ENCODE measurements around the gene PCCA.

Gene PCCA

DNA sequence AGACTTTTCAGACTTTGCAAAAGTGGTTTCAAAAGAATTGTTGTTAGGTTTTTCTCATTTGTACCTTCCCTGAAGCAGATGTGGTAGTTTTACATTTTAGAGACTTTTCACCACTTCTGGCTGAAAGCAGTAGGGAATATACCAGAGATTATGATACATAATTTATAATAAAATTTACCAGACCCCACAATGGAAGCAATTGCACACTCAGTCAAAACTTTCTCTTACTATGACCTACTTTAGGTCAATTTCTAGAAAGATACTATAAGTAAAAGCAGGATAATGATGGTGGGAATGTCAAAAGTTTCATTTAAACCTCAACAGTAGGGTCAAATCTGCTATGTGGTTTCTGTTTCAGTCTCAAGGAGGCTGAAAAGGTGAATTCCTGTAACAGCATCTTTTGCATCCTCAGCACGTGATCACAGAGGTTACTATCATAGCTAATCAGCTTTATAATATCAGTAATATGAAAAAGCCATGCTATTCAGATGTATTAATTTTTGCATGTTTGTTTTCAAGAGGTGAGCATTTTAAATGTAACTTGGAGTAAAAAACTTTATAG is 26.9 kb downstream of the PCCA start:
- Histone ChIP-seq H3K27ac (ENCODE audit: low read depth, low read length) (no peak overlapping the region), H3K4me1 (ENCODE audit: control insufficient read depth, insufficient read depth, low read length, unreplicated experiment) (no peaks in the 10 kb centered on the region), H3K36me3 (ENCODE audit: insufficient read depth, low read length) (peaks cover 13% of the 10 kb centered on the region; the same call in 1 of the 2 replicates), H3K27me3 (ENCODE audit: insufficient read depth, low read length) (no peaks in the 10 kb centered on the region), H3K79me2 (ENCODE audit: control insufficient read depth, insufficient read depth, low read length, unreplicated experiment) (no peaks in the 10 kb centered on the region), H2AFZ (ENCODE audit: low read length, unreplicated experiment) (no peak overlapping the region), H3K4me3 (ENCODE audit: low read depth, low read length) (no peak overlapping the region)

DNA sequence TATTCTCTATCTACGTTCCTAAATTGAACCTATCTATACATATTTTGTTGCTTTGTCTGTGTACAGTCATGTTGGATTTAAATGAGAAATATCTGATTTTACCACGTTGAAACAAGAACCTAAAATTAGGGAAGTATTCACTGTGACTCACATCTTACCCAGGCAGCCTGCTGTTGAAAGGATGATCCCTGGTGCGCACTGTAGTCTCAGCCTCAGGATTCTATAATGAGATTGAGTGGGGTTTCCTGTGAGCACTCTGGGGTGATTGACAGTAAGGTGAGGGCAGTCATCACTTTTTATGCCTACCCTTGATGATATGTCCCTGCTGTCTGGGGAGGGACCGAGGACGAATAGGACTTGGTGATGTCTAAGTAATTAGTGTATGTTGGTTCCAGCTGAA is 35.4 kb downstream of the PCCA start:
- H3K4me1 ChIP-seq (ENCODE audit: control insufficient read depth, insufficient read depth, low read length, unreplicated experiment): peaks cover 5% of the 10 kb centered on the region
- H3K27ac ChIP-seq (ENCODE audit: low read depth, low read length): no peak overlapping the region
- H2AFZ ChIP-seq (ENCODE audit: low read length, unreplicated experiment): no peak overlapping the region
- peaks cover 24% of the 10 kb centered on the region for H3K36me3 ChIP-seq (ENCODE audit: insufficient read depth, low read length)
- H3K27me3 ChIP-seq (ENCODE audit: insufficient read depth, low read length): no peaks in the 10 kb centered on the region
- no peak overlapping the region for H3K4me3 ChIP-seq (ENCODE audit: low read depth, low read length)
- H3K79me2 ChIP-seq (ENCODE audit: control insufficient read depth, insufficient read depth, low read length, unreplicated experiment): no peaks in the 10 kb centered on the region

DNA sequence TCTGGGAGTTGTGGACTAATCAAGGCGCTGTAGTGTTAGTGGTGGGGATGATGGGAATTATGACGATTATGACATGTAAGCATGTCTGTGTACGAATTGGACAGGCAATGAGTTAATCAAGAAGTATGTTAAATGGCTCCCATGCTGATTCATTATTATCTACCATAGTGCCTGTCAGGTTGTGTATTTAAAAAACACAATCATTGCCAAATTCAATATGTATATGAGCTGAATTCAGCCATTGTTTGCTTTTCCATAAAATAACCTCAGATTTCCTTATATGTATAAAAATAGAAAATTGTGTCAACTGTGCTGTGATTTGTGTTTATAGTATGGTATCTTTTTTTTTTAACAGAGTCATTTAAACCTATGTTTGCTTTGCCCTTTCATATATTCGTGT is 37.1 kb downstream of the PCCA start:
- no peak overlapping the region for H3K4me3 ChIP-seq (ENCODE audit: low read depth, low read length)
- peaks cover 14% of the 10 kb centered on the region for H3K36me3 ChIP-seq (ENCODE audit: insufficient read depth, low read length)
- no peak overlapping the region for H3K27ac ChIP-seq (ENCODE audit: low read depth, low read length)
- H2AFZ ChIP-seq (ENCODE audit: low read length, unreplicated experiment): no peak overlapping the region
- no peaks in the 10 kb centered on the region for H3K79me2 ChIP-seq (ENCODE audit: control insufficient read depth, insufficient read depth, low read length, unreplicated experiment)
- H3K4me1 ChIP-seq (ENCODE audit: control insufficient read depth, insufficient read depth, low read length, unreplicated experiment): peaks cover 14% of the 10 kb centered on the region
- H3K27me3 ChIP-seq (ENCODE audit: insufficient read depth, low read length): no peaks in the 10 kb centered on the region

DNA sequence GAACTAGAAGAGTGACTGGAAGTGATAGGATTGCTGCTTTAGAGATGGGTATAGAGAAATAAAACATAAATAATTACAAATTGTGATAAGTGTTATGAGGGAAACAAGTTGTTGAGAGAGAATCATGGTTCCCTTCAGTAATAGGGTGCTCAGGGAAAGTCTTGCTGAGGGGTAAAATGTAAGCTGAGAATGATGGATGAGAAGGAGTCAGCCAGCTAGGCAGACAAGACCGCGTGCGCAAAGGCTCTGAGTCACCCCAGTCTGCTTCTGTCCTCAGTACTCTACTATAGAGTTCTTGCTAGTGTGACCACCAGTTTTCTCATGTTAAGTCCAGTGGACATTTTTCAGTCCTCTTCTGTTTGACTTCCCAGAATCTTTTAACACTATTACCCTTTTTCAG is 39.5 kb downstream of the PCCA start:
- Histone ChIP-seq H3K27ac (ENCODE audit: low read depth, low read length) (no peak overlapping the region), H3K79me2 (ENCODE audit: control insufficient read depth, insufficient read depth, low read length, unreplicated experiment) (no peaks in the 10 kb centered on the region), H3K27me3 (ENCODE audit: insufficient read depth, low read length) (no peaks in the 10 kb centered on the region), H2AFZ (ENCODE audit: low read length, unreplicated experiment) (no peak overlapping the region), H3K4me3 (ENCODE audit: low read depth, low read length) (no peak overlapping the region), H3K36me3 (ENCODE audit: insufficient read depth, low read length) (no peaks in the 10 kb centered on the region), H3K4me1 (ENCODE audit: control insufficient read depth, insufficient read depth, low read length, unreplicated experiment) (peaks cover 22% of the 10 kb centered on the region)

GRCh38 chr13:100128838-100129237 is 39.9 kb downstream of the PCCA start:
- Histone ChIP-seq H3K4me3 (ENCODE audit: low read depth, low read length) (no peak overlapping the region), H3K4me1 (ENCODE audit: control insufficient read depth, insufficient read depth, low read length, unreplicated experiment) (peaks cover 20% of the 10 kb centered on the region), H2AFZ (ENCODE audit: low read length, unreplicated experiment) (no peak overlapping the region), H3K27me3 (ENCODE audit: insufficient read depth, low read length) (no peaks in the 10 kb centered on the region), H3K36me3 (ENCODE audit: insufficient read depth, low read length) (no peaks in the 10 kb centered on the region), H3K79me2 (ENCODE audit: control insufficient read depth, insufficient read depth, low read length, unreplicated experiment) (no peaks in the 10 kb centered on the region), H3K27ac (ENCODE audit: low read depth, low read length) (no peak overlapping the region)

DNA sequence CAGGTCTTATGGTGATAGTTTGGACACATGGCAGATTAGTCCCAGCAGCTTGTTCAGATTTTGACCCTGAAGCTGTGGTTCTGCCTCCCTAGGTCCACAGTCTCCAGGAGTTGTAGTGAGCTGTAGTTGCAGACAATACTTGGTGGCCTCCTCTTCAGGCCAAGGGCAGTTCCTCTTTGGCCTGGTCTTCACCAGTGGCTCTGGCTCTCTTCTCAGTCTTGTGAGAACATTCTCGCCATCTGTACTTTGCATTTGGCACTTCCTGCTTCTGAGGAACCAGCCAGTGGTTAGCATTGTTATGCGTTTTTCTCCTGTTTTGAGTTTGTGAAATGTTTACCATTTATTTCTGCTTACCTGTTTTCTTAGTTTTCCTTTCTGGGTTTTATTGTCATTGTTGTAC is 40.7 kb downstream of the PCCA start:
- peaks cover 17% of the 10 kb centered on the region for H3K4me1 ChIP-seq (ENCODE audit: control insufficient read depth, insufficient read depth, low read length, unreplicated experiment)
- H3K79me2 ChIP-seq (ENCODE audit: control insufficient read depth, insufficient read depth, low read length, unreplicated experiment): no peaks in the 10 kb centered on the region
- H2AFZ ChIP-seq (ENCODE audit: low read length, unreplicated experiment): no peak overlapping the region
- H3K27ac ChIP-seq (ENCODE audit: low read depth, low read length): no peak overlapping the region
- H3K4me3 ChIP-seq (ENCODE audit: low read depth, low read length): no peak overlapping the region
- H3K36me3 ChIP-seq (ENCODE audit: insufficient read depth, low read length): no peaks in the 10 kb centered on the region
- H3K27me3 ChIP-seq (ENCODE audit: insufficient read depth, low read length): no peaks in the 10 kb centered on the region

DNA sequence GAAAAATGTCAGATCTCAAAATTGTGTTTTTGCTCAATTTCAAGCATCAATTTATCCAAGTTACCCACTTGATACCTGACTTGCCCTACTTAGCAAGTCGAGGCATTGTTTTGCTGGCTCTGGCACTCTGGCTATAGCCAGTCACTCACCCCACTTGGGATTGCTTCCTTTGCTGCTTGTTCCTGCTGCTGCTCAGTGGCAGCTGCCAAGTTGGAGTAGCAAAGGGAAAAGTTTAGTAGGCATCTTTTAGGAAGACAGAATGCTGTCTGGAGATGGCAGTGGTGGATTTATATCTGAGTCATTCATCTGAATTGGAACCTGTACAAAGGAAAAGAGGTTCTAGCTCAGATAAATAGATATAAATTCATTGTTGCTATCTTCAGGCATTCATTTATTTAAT is 41.2 kb downstream of the PCCA start:
- Histone ChIP-seq H3K4me1 (ENCODE audit: control insufficient read depth, insufficient read depth, low read length, unreplicated experiment) (peaks cover 17% of the 10 kb centered on the region), H2AFZ (ENCODE audit: low read length, unreplicated experiment) (no peak overlapping the region), H3K27ac (ENCODE audit: low read depth, low read length) (no peak overlapping the region), H3K4me3 (ENCODE audit: low read depth, low read length) (no peak overlapping the region), H3K36me3 (ENCODE audit: insufficient read depth, low read length) (no peaks in the 10 kb centered on the region), H3K27me3 (ENCODE audit: insufficient read depth, low read length) (no peaks in the 10 kb centered on the region), H3K79me2 (ENCODE audit: control insufficient read depth, insufficient read depth, low read length, unreplicated experiment) (no peaks in the 10 kb centered on the region)

GRCh38 chr13:100130930-100131511 is 42.1 kb downstream of the PCCA start:
- Histone ChIP-seq H3K79me2 (ENCODE audit: control insufficient read depth, insufficient read depth, low read length, unreplicated experiment) (no peaks in the 10 kb centered on the region), H2AFZ (ENCODE audit: low read length, unreplicated experiment) (no peak overlapping the region), H3K27me3 (ENCODE audit: insufficient read depth, low read length) (no peaks in the 10 kb centered on the region), H3K36me3 (ENCODE audit: insufficient read depth, low read length) (no peaks in the 10 kb centered on the region), H3K4me3 (ENCODE audit: low read depth, low read length) (no peak overlapping the region), H3K4me1 (ENCODE audit: control insufficient read depth, insufficient read depth, low read length, unreplicated experiment) (peaks cover 17% of the 10 kb centered on the region), H3K27ac (ENCODE audit: low read depth, low read length) (no peak overlapping the region)

GRCh38 chr13:100131863-100132574 is 43.1 kb downstream of the PCCA start:
- peaks cover 17% of the 10 kb centered on the region for H3K4me1 ChIP-seq (ENCODE audit: control insufficient read depth, insufficient read depth, low read length, unreplicated experiment)
- peak overlapping the region; percentile 58; the same call in 1 of the 2 replicates for H3K27ac ChIP-seq (ENCODE audit: low read depth, low read length)

DNA sequence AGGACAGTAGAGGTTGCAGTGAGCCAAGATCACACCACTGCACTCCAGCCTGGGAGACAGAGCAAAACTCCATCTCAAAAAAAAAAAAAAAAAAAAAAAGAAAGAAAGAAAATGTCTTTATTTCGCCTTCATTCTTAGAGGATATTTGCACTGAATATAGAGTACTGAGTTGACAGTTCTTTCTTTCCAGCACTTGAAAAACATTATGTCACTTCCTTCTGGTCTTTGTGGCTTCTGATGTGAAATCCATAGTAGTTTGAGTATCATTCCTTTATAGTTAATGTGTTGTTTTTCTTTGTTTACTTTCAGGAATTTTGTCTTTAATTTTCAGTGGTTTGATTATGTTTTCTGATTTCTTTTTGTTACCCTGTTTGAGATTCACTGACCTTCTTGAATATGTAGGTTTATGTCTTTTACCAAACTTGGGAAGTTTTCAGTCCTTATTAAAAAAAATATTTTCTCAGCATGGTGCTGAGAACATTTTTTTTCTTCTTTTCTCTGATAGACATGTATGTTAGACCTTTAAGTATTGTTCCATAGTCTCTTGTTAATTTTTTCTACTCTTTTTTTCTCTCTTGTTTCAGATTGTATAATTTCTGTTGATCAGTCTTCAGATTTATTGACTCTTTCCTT is 50.1 kb downstream of the PCCA start:
- Histone ChIP-seq H3K4me1 (ENCODE audit: control insufficient read depth, insufficient read depth, low read length, unreplicated experiment) (no peaks in the 10 kb centered on the region), H3K27ac (ENCODE audit: low read depth, low read length) (no peak overlapping the region), H3K79me2 (ENCODE audit: control insufficient read depth, insufficient read depth, low read length, unreplicated experiment) (no peaks in the 10 kb centered on the region), H3K4me3 (ENCODE audit: low read depth, low read length) (no peak overlapping the region), H2AFZ (ENCODE audit: low read length, unreplicated experiment) (no peak overlapping the region), H3K27me3 (ENCODE audit: insufficient read depth, low read length) (no peaks in the 10 kb centered on the region), H3K36me3 (ENCODE audit: insufficient read depth, low read length) (no peaks in the 10 kb centered on the region)

More at GRCh38 chr13:100131863-100132574, 43.1 kb downstream of the PCCA start:
- Histone ChIP-seq H2AFZ (ENCODE audit: low read length, unreplicated experiment) (no peak overlapping the region), H3K27me3 (ENCODE audit: insufficient read depth, low read length) (no peaks in the 10 kb centered on the region), H3K4me3 (ENCODE audit: low read depth, low read length) (no peak overlapping the region), H3K36me3 (ENCODE audit: insufficient read depth, low read length) (no peaks in the 10 kb centered on the region), H3K79me2 (ENCODE audit: control insufficient read depth, insufficient read depth, low read length, unreplicated experiment) (no peaks in the 10 kb centered on the region)
